ENCODE results near the gene GMDS.

GRCh38 chr6:1893470-1894130 lies 351.8 kb downstream of the GMDS start:
- TF ChIP-seq EP300 (IDR thresholded peaks at IDR 0.05; ENCODE audit: borderline replicate concordance in 1 of 2, low read depth in 2 of 2, low read length in 2 of 2) (no peak), RFX5 (IDR thresholded peaks at IDR 0.05; ENCODE audit: borderline replicate concordance, low read depth, low read length) (no peak), GTF2F1 (IDR thresholded peaks at IDR 0.05; ENCODE audit: borderline replicate concordance, low read depth, low read length) (no peak), POLR2A (IDR thresholded peaks at IDR 0.05; ENCODE audit: control extremely low read depth in 1 of 2, low read depth in 2 of 2, low read length in 2 of 2) (no peak)
